Measurements from ENCODE around the gene RFX3.

Gene RFX3

DNA sequence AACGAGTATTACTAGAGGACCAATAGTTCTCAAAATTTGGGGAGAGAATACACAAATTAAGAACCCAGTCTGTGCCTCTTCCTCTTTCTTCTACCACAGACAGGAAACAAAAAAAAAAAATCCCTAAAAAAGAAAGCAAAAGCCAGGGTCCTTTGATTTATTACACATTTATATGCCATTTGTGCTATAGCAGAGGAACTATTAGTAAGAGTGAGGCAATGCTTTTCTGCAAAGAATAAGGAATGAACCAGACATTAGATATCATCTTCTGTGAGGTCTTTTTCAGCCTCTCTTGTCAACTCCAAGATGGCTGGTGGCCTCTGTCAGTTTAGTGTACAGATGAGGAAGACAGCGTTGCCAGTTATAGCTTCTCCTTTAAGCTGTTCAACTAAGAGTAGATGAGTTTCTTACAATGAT, 127.6 kb downstream of the RFX3 start:
- H3K4me3 ChIP-seq (ENCODE audit: low read length) = no peak overlapping the region
- no peak for DNase-seq (ENCODE audit: low read depth)
- no peak for TF ChIP-seq CTCF (conservative IDR thresholded peaks at IDR 0.05; ENCODE audit: low read depth, low read length)

DNA sequence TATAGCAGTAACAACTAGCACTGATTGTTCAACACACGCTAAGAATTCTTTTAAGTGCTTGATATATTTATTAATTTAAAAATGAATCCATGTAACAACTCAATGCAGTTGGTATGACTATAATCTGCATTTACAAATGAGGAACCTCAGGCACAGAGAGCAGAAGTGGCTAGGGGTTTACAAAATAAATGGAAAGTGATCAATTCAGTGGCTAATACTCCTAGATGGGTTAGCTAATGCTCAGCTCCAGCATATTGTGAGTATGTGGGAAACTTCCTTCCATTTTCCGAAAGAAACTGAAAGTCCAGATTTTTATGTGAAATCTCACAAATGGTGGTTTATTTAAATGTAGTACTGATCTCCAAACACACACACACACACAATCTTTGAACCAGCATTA, 128.0 kb downstream of the RFX3 start:
- DNase-seq (ENCODE audit: low read depth) = no peak
- no peak for TF ChIP-seq CTCF (conservative IDR thresholded peaks at IDR 0.05; ENCODE audit: low read depth, low read length)
- H3K4me3 ChIP-seq (ENCODE audit: low read length) = no peak overlapping the region

DNA sequence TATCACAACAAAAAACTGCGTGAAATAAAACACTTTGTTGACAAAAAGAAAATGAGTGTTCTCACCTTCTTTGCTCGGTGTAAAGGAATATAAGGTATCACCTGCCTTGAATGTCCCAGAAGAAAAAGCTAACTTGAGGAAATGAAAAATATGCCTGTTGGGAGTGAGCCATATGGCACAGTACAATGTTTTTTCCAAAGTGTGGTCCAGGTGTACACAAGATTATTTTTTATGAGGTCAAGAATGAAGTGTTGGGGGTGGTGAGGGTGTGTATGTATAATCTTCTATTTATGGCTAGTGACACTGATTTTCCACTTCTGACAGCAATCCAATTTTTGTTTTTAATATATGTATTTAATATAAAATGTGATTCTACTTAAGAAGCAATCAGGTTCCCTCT, 134.4 kb downstream of the RFX3 start:
- no peak for TF ChIP-seq CTCF (conservative IDR thresholded peaks at IDR 0.05; ENCODE audit: low read depth, low read length)
- H3K4me3 ChIP-seq (ENCODE audit: low read length) = no peak overlapping the region
- no peak for DNase-seq (ENCODE audit: low read depth)

DNA sequence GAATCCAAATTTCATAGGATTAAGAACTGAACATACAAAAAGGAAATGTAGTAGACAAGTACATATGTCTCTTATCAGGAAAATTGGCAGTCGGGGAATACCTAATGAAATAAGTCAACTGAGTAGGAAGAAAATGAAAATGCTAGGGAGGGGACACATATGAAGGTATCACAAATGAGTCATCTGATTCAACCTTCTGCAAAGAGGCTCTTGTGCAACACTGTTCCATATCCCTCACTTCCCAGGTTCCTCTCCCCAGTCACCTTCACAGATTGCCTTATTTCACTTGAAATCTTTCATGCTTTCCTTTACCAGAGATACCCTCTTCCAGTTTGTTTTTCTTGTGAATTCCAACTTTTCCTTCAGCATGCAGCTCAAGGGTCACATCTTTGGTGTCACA, 139.0 kb downstream of the RFX3 start:
- H3K4me3 ChIP-seq (ENCODE audit: low read length) = no peak overlapping the region
- no peak for DNase-seq (ENCODE audit: low read depth)
- TF ChIP-seq CTCF (conservative IDR thresholded peaks at IDR 0.05; ENCODE audit: low read depth, low read length) = no peak

GRCh38 chr9:3385871-3386270, 139.9 kb downstream of the RFX3 start:
- no peak for TF ChIP-seq CTCF (conservative IDR thresholded peaks at IDR 0.05; ENCODE audit: low read depth, low read length)
- no peak overlapping the region for H3K4me3 ChIP-seq (ENCODE audit: low read length)
- no peak for DNase-seq (ENCODE audit: low read depth)

DNA sequence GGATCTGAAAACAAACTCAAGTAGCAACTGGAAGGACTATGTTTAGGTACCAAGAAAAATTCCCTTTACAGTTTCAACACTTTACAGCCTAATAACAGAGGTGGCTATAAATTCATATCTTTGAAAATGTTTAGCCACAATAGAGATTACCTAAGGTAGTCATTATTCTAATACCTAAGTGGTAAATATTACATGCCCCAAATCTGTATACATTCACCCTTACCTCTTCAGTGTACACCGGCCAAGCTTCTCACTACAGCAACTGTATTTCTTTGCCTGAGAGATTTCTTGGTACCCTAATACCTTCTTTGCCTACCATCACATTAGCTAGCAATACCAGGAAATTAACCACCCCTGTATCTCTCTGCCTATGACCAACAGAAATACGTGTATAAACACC, 154.0 kb downstream of the RFX3 start:
- DNase-seq (ENCODE audit: low read depth) = no peak
- no peak overlapping the region for H3K4me3 ChIP-seq (ENCODE audit: low read length)
- no peak for TF ChIP-seq CTCF (conservative IDR thresholded peaks at IDR 0.05; ENCODE audit: low read depth, low read length)

DNA sequence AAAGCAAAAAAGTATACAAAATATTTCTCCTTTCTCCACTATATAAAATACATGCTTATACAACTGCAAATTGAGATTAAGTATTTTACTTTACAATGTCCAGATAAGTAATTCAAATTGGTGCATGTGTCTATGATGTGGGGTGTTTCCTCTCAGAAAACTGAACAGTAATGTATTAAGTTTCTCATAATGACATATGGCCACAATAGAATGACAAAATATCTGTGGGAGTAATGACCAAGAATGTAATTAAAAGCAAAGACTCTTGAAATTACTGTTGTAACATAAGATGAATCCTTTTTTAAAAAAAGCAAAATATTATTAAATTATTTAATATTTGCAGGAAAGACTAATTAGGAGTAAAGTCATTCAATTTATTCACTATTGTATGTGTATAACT, 155.1 kb downstream of the RFX3 start:
- no peak for DNase-seq (ENCODE audit: low read depth)
- H3K4me3 ChIP-seq (ENCODE audit: low read length) = no peak overlapping the region
- no peak for TF ChIP-seq CTCF (conservative IDR thresholded peaks at IDR 0.05; ENCODE audit: low read depth, low read length)

All from retinal pigment epithelial cell (primary cell).